ENCODE results near the gene CCPG1.
"Not testable (repeated sequence)": the region's sequence is repeated elsewhere in the genome, so short reads cannot be mapped to it uniquely, and the experiment has no call there.

Gene CCPG1, protein sequence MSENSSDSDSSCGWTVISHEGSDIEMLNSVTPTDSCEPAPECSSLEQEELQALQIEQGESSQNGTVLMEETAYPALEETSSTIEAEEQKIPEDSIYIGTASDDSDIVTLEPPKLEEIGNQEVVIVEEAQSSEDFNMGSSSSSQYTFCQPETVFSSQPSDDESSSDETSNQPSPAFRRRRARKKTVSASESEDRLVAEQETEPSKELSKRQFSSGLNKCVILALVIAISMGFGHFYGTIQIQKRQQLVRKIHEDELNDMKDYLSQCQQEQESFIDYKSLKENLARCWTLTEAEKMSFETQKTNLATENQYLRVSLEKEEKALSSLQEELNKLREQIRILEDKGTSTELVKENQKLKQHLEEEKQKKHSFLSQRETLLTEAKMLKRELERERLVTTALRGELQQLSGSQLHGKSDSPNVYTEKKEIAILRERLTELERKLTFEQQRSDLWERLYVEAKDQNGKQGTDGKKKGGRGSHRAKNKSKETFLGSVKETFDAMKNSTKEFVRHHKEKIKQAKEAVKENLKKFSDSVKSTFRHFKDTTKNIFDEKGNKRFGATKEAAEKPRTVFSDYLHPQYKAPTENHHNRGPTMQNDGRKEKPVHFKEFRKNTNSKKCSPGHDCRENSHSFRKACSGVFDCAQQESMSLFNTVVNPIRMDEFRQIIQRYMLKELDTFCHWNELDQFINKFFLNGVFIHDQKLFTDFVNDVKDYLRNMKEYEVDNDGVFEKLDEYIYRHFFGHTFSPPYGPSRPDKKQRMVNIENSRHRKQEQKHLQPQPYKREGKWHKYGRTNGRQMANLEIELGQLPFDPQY

DNA sequence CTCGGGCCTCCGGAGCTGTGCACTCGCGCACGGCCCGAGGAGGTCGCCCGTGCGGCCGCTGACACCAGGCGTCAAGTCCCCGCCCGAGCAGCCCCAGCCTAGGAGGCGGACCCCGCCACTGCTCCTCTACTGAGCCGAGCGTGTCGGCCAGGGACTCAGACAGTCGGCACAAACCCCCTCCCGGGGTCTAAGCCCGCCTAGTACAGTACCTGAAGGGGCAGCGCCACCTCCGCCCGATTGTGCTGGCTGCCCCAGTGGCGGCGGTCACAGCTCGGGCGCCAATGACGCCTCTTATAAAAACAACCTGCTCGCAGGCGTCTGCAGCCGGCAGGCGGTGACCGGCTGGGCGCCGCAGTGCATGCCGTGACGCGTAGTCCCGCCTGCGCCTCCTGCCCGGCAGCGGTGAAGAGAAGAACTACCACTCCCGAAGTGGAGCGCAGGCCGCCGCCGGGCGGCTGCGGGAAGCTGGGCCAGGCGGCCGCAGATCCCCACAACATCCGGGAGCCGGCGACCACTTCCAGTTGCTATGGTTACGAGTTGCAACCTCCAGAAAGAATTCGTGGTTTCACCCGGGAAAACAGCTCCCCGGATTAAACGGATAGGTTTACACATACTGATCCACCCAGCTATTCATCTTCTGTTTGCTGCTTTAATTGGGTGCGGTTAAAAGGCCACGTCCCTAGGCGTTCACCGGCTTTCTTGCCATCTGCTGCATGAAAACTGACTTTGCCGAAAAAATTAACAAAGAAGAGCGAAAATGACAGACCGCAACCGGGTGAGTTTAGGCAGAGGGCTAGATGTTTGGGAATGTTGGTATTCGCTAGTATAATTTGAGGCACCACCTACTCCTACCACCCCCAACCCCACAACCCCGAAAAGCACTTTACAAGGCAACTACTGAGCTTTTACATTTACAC lies at the start of gene CCPG1, which contains the start of gene PIERCE2:
Gene CCPG1 (minus strand): TSS at position 348 of the 917 bp plus-strand sequence. CDS start 18,935 bp downstream, outside the sequence.
Gene PIERCE2 (plus strand): TSS at position 484 of the 917 bp plus-strand sequence. CDS start 274 bp downstream, at position 758.
- peak; percentile 89 for DNase-seq (ENCODE audit: low spot score)

DNA sequence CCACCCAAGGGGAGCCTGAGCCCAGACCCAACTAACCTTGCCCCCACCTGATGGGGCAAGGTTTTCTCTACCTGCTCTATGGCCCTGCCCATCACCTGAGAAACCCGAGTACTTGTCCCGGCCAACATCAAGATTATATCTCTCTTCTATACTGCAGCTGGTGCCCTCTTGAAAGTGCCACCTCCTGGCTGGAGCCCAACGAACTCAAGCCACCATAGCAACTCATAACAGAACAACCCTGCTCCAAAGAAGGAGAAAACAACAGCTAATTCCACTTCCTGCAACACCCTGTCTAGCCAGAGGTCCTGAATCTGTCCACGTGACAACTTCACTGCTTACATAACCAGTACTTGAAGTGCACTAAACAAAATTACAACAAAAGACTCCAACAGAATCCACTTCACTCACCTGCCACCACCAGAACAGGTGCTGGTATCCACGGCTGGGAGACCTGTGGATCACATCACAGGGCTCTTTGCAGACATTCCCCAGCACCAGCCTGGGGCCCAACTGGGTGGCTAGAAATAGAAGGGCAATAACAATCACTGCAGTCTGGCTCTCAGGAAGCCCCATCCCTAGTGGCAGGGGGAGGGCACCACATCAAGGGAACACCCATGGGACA lies 49.4 kb upstream of the CCPG1 start:
- DNase-seq (ENCODE audit: low spot score): no peak

DNA sequence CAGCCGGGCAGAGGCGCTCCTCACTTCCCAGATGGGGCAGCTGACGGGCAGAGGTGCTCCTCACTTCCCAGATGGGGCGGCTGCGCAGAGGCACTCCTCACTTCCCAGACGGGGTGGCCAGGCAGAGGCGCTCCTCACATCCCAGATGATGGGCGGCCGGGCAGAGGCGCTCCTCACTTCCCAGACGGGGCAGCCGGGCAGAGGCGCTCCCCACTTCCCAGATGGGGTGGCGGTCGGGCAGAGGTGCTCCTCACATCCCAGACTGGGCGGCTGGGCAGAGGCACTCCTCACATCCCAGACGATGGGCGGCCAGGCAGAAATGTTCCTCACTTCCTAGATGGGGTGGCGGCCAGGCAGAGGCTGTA lies 38.9 kb upstream of the CCPG1 start:
- not testable (repeated sequence) for DNase-seq (ENCODE audit: low spot score)

DNA sequence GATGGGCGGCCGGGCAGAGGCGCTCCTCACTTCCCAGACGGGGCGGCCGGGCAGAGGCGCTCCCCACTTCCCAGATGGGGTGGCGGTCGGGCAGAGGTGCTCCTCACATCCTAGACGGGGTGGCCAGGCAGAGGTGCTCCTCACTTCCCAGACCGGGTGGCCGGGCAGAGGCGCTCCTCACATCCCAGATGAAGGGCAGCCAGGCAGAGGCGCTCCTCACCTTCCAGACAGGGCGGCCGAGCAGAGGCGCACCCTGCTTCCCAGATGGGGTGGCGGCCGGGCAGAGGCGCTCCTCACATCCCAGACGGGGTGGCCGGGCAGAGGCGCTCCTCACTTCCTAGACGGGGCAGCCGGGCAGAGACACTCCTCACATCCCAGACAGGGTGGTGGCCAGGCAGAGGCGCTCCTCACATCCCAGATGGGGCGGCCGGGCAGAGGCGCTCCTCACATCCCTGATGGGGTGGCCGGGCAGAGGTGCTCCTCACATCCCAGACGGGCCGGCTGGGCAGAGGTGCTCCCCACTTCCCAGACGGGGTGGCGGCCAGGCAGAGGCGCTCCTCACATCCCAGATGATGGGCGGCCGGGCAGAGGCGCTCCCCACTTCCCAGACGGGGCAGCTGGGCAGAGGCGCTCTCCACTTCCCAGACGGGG lies 38.3 kb upstream of the CCPG1 start:
- not testable (repeated sequence) for DNase-seq (ENCODE audit: low spot score)

DNA sequence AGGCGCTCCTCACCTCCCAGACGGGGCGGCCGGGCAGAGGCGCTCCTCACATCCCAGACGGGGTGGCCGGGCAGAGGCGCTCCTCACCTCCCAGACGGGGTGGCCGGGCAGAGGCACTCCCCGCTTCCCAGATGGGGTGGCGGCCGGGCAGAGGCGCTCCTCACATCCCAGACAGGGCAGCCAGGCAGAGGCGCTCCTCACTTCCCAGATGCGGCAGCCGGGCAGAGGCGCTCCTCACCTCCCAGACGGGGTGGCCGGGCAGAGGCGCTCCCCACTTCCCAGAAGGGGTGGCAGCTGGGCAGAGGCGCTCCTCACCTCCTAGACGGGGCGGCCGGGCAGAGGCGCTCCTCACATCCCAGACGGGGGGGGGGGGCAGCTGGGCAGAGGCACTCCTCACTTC lies 37.8 kb upstream of the CCPG1 start:
- not testable (repeated sequence) for DNase-seq (ENCODE audit: low spot score)

DNA sequence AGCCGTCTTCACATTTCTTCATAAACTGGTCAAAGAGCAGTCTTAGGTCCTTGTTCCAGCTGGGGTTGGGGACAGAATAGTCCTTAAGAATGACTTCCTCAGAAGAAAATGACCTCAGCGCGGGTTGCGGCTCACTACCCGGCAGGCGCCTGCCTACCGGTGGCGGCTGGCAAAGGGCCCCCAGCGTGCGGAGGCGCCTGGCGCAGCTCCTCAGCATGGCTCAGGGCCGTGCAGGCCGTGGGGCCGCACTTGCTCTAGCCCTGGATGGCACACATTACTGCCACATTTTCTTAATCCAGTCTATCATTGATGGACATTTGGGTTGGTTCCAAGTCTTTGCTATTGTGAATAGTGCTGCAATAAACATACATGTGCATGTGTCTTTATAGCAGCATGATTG lies 35.0 kb upstream of the CCPG1 start:
- DNase-seq (ENCODE audit: low spot score): not testable (repeated sequence)

DNA sequence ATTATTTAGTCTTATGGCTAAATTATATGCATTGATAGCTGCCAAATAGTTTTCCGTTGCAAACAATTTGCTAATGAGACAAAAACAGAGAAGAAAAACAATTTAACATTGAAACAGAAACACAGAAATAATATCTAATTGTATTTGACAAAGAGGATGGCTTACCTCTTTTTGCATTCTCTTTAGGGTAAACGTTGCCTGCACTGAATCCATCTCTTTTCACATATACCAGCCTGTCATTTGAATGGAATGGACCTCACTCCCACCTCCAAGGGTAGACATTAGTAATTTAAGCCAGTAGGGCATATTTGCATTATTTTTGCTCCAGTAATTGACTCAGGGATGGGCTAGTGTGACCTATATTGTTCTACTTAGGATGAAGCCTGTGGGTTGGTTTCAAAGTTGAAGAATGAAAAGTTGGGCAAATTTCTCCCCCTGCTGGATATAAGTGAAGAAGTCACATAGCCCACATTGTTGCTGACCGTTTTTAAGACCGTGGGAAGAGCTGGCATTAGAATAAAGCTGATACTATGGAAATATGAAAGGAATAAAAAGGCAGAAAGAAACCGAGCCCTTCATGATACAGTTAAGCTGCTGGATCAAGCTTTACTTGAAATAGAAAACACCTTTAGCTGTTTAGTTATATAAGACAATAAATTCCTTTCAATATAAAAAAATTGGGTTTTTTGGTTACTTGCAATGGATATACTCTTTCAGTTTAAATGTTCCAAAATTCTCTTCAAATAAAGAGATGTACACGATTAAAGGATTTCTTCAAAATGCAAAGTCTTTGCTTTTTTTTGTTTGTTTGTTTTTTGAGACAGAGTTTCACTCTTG lies 27.0 kb upstream of the CCPG1 start:
- peak; percentile 71 for DNase-seq (ENCODE audit: low spot score)

DNA sequence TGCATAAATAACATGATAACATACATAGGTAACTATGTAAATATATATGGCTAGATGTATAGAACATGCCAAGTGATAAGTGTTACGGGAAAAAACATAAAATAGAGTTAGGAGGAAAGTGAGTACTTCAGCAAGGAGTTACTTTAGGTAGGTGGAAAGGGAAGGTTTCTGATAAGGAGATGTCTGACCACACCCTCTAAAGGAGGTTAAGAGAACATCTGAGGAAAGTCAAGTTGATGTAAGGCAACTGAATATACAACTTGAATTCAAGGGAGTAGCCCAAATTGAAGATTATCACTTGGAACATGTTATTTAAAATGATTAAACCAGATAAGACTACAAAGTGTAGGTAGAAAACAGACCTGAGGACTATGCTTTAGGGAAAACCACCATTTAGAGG lies 13.9 kb upstream of the CCPG1 start:
- no peak for DNase-seq (ENCODE audit: low spot score)

DNA sequence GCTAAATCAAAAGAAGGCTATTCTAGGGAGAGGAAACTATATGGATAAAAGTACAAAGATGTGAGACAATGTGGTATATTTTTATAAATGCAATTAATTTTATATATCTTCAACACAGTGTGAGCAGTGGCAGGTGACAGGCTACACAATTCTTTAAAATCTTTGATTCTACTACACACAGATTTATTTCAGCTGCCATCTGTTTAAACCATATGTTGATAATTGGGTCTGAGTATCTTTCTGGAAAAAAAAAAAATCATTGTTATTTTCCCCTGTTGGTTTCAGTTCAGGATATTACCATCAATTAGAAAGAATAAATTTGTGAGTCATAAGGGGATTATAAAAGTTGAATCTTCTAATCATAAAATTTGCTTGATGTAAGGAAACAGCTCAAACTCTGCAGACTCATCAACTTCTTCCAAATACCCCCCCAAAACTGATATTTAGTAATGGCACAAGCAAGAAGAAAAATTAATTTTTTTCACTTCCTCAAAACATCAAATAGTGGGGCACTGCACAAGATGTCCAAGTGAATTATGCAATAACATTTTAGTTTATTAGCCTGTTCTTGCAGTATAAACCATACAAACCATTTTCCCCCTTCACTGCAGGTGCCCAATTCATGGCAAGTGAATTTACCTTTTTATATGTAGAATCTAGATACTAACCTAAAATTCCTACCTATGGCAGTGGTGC lies 12.2 kb upstream of the CCPG1 start:
- DNase-seq (ENCODE audit: low spot score): no peak

DNA sequence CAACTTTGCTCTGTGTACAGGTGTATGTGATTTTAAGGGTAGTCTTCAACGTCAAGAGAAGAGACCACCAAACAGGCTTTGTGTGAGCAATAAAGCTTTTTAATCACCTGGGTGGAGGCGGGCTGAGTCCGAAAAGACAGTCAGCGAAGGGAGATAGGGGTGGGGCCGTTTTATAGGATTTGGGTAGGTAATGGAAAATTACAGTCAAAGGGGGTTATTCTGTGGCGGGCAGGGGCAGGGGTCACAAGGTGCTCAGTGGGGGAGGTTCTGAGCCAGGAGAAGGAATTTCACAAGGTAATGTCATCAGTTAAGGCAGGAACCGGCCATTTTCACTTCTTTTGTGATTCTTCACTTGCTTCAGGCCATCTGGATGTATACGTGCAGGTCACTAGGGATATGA lies 9.5 kb upstream of the CCPG1 start:
- not testable (repeated sequence) for DNase-seq (ENCODE audit: low spot score)

DNA sequence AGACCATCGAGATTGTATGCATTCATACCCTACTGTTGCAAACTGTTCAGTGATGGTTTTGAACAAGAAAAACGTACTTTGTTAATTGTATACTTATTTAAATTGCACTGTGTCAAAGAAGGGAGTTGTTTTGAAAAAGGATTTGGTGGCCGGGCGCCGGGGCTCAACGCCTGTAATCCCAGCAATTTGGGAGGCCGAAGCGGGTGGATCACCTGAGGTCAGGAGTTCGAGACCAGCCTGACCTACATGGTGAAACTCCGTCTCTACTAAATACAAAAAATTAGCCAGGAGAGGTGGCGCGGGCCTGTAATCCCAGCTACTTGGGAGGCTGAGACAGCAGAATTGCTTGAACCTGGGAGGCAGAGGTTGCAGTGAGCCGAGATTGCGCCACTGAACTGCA lies 817 bp upstream of the CCPG1 start:
- not testable (repeated sequence) for DNase-seq (ENCODE audit: low spot score)

DNA sequence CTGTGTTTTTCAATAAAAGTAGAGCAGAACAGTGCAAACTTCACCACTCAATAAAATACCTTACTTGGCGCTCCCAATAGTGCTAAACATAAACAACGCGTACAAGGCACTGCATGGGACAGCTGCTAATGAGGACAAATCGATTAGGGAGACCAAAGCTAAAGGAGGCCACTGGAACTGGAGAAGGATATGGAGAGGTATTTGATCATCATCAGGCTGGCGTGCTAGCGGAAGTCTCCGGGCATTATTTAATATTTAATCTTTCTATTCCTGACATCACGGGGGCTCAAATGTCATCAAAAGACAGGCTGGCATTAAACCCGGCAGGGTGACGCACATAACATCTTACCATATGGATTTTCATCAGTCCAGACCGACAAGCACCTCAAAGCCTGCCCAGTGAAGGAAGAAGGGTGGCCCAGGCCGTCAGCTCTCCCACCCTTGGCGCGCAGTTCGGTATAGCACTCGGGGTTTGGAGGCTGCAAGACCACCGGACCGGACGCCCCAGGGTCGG lies 604 bp downstream of the CCPG1 start:
- DNase-seq (ENCODE audit: low spot score): peak; percentile 33

DNA sequence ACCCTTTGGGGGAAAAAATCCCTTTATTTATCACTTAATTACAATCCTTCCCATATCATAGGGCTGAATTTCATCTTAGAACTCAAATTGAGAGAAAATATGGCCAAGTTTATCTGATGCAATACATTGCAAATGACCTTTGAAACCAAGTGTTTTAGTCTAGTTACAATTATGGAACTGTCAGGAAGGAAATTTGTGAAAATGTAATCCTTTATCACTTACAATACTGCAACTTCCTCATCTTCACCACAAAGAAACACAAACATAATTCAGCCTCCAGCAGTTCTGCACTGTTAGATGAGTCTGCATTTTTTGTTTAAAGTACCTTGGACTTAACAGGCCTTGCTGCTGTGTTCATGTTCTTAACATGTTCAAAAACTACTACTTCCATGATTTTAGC lies 4.6 kb downstream of the CCPG1 start:
- DNase-seq (ENCODE audit: low spot score): peak; percentile 24

DNA sequence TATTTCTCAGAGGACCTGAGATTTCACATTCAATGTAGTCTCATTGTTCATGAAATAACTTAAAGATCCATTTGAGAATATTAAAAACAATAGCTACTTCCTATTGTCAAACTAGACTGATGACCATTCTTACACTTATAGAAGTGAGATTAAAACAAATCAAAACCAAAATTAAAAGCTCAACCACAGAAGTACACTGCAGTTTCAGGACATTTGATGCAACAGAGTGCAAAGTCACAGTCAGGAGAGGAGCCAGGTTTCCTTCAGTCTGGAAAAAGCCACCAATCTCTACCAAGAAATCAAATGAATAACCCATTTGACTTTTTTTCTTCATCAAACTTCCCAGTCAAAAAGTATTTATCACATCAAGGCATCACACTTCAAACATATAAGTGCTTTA lies 5.5 kb downstream of the CCPG1 start:
- no peak for DNase-seq (ENCODE audit: low spot score)

DNA sequence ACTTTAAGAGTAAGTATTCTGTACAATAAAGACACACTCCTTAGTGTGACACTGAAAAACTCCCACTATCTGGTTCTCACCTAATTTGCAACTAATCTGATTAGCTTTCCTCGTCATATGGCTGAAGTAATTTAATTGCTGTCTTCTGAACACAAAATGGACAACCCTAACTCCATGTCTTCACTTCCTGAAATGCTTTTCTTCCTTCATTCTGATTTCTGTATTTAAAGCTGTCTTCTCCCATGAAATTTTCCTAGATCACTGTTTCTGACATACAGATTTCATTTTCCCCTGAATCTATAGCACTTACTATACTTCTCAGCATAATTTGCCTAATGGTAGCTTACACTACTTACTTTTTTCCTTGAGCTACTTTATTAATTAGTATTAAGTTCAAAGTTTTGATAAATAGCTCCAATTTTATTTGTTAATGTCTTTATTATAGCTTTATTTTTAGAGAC lies 6.3 kb downstream of the CCPG1 start:
- no peak for DNase-seq (ENCODE audit: low spot score)

DNA sequence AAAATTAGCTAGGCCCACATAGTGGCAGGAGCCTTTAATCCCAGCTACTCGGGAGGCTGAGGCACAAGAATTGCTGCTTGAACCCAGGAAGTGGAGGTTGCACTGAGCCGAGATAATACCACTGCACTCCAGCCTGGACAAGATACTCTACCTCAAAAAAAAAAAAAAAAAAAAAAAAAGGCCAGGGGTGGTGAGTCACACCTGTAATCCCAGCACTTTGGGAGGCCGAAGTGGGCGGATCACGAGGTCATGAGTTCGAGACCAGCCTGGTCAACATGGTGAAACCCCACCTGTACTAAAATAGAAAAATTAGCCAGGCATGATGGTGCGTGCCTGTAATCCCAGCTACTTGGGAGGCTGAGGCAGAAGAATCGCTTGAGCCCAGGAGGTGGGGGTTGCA lies 8.1 kb downstream of the CCPG1 start:
- not testable (repeated sequence) for DNase-seq (ENCODE audit: low spot score)

DNA sequence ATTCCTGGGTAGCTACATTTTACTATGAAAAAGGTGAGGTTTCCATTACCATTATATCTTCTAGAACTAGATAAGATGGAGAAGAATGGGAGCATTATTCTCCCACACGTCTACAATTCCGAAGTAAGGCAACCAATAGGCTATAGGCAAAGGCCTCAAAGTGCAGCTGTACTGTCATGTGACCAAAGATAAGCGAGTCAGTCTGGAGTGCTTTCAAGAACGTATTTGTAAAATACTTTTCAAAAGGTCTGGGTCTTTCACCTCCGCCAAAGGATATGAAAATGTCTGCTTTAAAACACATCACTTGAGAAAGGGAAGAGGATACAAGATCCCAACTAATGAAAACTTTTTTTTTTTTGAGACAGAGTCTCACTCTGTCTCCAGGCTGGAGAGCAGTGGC lies 9.9 kb downstream of the CCPG1 start:
- no peak for DNase-seq (ENCODE audit: low spot score)

DNA sequence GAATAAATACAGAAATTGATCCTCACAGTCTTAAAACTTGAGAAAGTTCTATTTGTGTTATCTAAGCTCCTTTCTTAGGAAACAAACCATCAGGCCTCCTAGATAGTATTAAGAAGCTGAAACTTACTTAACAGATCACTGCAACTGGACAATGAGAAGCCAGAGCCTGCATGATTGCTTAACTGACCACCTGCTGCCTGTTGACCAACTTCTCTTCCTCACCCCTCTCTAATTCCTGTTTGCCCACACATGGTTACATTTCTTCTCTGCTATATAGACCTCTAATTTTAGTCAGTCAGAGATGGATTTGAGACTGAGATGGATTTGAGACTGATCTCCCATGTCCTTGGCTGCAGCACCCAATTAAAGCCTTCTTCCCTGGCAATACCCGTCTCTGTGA lies 13.5 kb downstream of the CCPG1 start:
- no peak for DNase-seq (ENCODE audit: low spot score)

DNA sequence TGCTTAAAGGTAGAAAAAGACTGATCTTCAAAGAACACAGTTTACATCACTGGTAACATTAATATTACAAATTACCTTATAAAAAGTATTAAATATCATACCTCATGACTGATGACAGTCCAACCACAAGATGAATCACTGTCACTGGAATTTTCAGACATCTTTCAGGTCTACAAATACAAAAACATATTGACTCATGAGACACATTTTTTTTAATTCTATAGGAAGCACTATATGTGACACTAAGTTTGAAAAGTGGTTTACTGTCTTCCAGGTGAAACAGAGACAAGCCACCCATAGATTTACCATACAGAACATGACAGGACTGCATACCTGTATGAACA lies 18.9 kb downstream of the CCPG1 start:
- DNase-seq (ENCODE audit: low spot score): no peak

Data from pons (tissue), 1 donor.